HG03159 (cell line): ENCODE results near the gene CCR3.
"Not testable (repeated sequence)": the region's sequence is repeated elsewhere in the genome, so short reads cannot be mapped to it uniquely, and the experiment has no call there.

ENCODE experiments used
- ATAC-seq: cut with Tn5 transposase; IDR thresholded peaks from one replicate; pipeline ENCODE4 v1.9.1; 2021; ENCODE audit warnings: mild to moderate bottlenecking, moderate library complexity; ENCODE audit not compliant: unreplicated experiment

The CCR3 gene

GRCh38 chr3:46242120-46242519 lies at the start of gene CCR3:
Gene CCR3, plus strand, starts transcription at chr3:46242460. Its CDS starts 22,699 bp downstream, at chr3:46265159.
- peak; percentile 48 for ATAC-seq

GRCh38 chr3:46192939-46193338 lies 49.3 kb upstream of the CCR3 start:
- no peak for ATAC-seq

GRCh38 chr3:46193436-46193835 lies 48.8 kb upstream of the CCR3 start:
- ATAC-seq: no peak

- no peak for ATAC-seq
Measured at GRCh38 chr3:46194868-46195553, 47.2 kb upstream of the CCR3 start.

- no peak for ATAC-seq
Measured at GRCh38 chr3:46196261-46196957, 45.9 kb upstream of the CCR3 start.

GRCh38 chr3:46200211-46200610 lies 42.0 kb upstream of the CCR3 start:
- no peak for ATAC-seq

GRCh38 chr3:46200790-46201189 lies 41.5 kb upstream of the CCR3 start:
- no peak for ATAC-seq

- no peak for ATAC-seq
Measured at GRCh38 chr3:46202535-46202934, 39.7 kb upstream of the CCR3 start.

GRCh38 chr3:46203681-46204080 lies 38.6 kb upstream of the CCR3 start:
- no peak for ATAC-seq

GRCh38 chr3:46205286-46205960 lies 36.8 kb upstream of the CCR3 start:
- ATAC-seq: no peak

GRCh38 chr3:46206282-46207015 lies 35.8 kb upstream of the CCR3 start:
- ATAC-seq: no peak

GRCh38 chr3:46207514-46207913 lies 34.7 kb upstream of the CCR3 start:
- not testable (repeated sequence) for ATAC-seq

- ATAC-seq: peak; percentile 66
Measured at GRCh38 chr3:46208167-46208704, 34.0 kb upstream of the CCR3 start, which contains the start of gene CCR1. Gene CCR1, minus strand, starts transcription at chr3:46208313. Its CDS starts 4,000 bp downstream, at chr3:46204313.

GRCh38 chr3:46209053-46209452 lies 33.2 kb upstream of the CCR3 start:
- ATAC-seq: no peak

- ATAC-seq: no peak
Measured at GRCh38 chr3:46209746-46210470, 32.4 kb upstream of the CCR3 start.

GRCh38 chr3:46212101-46212500 lies 30.2 kb upstream of the CCR3 start:
- no peak for ATAC-seq

- ATAC-seq: no peak
Measured at GRCh38 chr3:46213201-46213600, 29.1 kb upstream of the CCR3 start.

GRCh38 chr3:46214751-46215352 lies 27.4 kb upstream of the CCR3 start:
- no peak for ATAC-seq

GRCh38 chr3:46215810-46216414 lies 26.3 kb upstream of the CCR3 start:
- ATAC-seq: no peak
